H9 (cell line): ENCODE measurements around the gene FHOD3. TPM values are rescaled to one million over a fixed set of nuclear protein-coding genes. Genes with fewer than 3 reads are reported as not detected.

ENCODE experiments used
- DNase-seq: peaks from one replicate; pipeline ENCODE4 v3.0.0-alpha.2; 2017
- H2AFZ ChIP-seq: one replicate; pipeline ENCODE4 v1.6.1; 2013; ENCODE audit warnings: mild to moderate bottlenecking, low read length, control low read depth, moderate library complexity
- H2AK5ac ChIP-seq: 2 replicates; pipeline ENCODE4 v1.6.1; 2013; ENCODE audit warnings: low read length, control low read depth, mixed read lengths; ENCODE audit not compliant: insufficient read length
- H2BK120ac ChIP-seq: one replicate; pipeline ENCODE4 v1.6.1; 2013; ENCODE audit warnings: low read depth, mild to moderate bottlenecking, low read length, control low read depth, inconsistent platforms; ENCODE audit not compliant: poor library complexity, severe bottlenecking
- H2BK12ac ChIP-seq: 2 replicates; pipeline ENCODE4 v1.6.1; 2013; ENCODE audit warnings: low read length, control low read depth, mixed read lengths, low read depth; ENCODE audit not compliant: insufficient read length
- H2BK15ac ChIP-seq: 2 replicates; pipeline ENCODE4 v1.6.1; 2013; ENCODE audit warnings: low read depth, low read length, control low read depth
- H2BK20ac ChIP-seq: one replicate; pipeline ENCODE4 v1.6.1; 2013; ENCODE audit warnings: low read depth, mild to moderate bottlenecking, low read length, control low read depth, inconsistent platforms; ENCODE audit not compliant: poor library complexity, severe bottlenecking
- H2BK5ac ChIP-seq: 2 replicates; pipeline ENCODE4 v1.6.1; 2013; ENCODE audit warnings: low read length, control low read depth, mixed read lengths; ENCODE audit not compliant: insufficient read length
- H3K14ac ChIP-seq: 2 replicates; pipeline ENCODE4 v1.6.1; 2013; ENCODE audit warnings: low read length, control low read depth; ENCODE audit not compliant: insufficient read depth
- H3K18ac ChIP-seq: 2 replicates; pipeline ENCODE4 v1.6.1; 2013; ENCODE audit warnings: low read depth, mild to moderate bottlenecking, mixed read lengths, low read length, control low read depth; ENCODE audit not compliant: insufficient read length
- H3K23ac ChIP-seq: 2 replicates; pipeline ENCODE4 v1.6.1; 2013; ENCODE audit warnings: low read length, control low read depth, mixed read lengths, low read depth; ENCODE audit not compliant: insufficient read length
- H3K23me2 ChIP-seq: 2 replicates; pipeline ENCODE4 v1.6.1; 2013; ENCODE audit warnings: low read depth, mild to moderate bottlenecking, mixed read lengths, low read length, control low read depth; ENCODE audit not compliant: insufficient read length, poor library complexity, severe bottlenecking
- H3K27ac ChIP-seq: 2 replicates; pipeline ENCODE4 v1.5.1; 2013; ENCODE audit warnings: low read length, control low read depth, mixed read lengths, low read depth; ENCODE audit not compliant: insufficient read length
- H3K27me3 ChIP-seq: 2 replicates; pipeline ENCODE4 v1.6.1; 2013; ENCODE audit warnings: low read length, control low read depth, inconsistent platforms; ENCODE audit not compliant: insufficient read depth
- H3K4ac ChIP-seq: 2 replicates; pipeline ENCODE4 v1.6.1; 2013; ENCODE audit warnings: low read depth, mild to moderate bottlenecking, control low read depth, inconsistent platforms, low read length, moderate library complexity
- H3K4me1 ChIP-seq: 2 replicates; pipeline ENCODE4 v1.6.1; 2013; ENCODE audit warnings: low read length, control low read depth, inconsistent platforms; ENCODE audit not compliant: insufficient read depth
- H3K4me2 ChIP-seq: 2 replicates; pipeline ENCODE4 v1.6.1; 2013; ENCODE audit warnings: low read length, control low read depth, mixed read lengths; ENCODE audit not compliant: insufficient read length, insufficient read depth
- H3K56ac ChIP-seq: 2 replicates; pipeline ENCODE4 v1.6.1; 2013; ENCODE audit warnings: low read depth, mild to moderate bottlenecking, mixed read lengths, low read length, control low read depth; ENCODE audit not compliant: insufficient read length
- H3K79me1 ChIP-seq: 2 replicates; pipeline ENCODE4 v1.6.1; 2013; ENCODE audit warnings: low read depth, mild to moderate bottlenecking, moderate library complexity, low read length, control low read depth, inconsistent platforms; ENCODE audit not compliant: insufficient read depth, poor library complexity, severe bottlenecking
- H3K79me2 ChIP-seq: 2 replicates; pipeline ENCODE4 v1.6.1; 2013; ENCODE audit warnings: low read length, control low read depth, inconsistent platforms; ENCODE audit not compliant: insufficient read depth
- H3K9ac ChIP-seq: 2 replicates; pipeline ENCODE4 v1.6.1; 2013; ENCODE audit warnings: low read length, control low read depth, mixed read lengths; ENCODE audit not compliant: insufficient read length; ENCODE audit errors: extremely low read depth
- H3K9me3 ChIP-seq: one replicate; pipeline ENCODE4 v1.6.1; 2013; ENCODE audit warnings: low read depth, low read length, inconsistent platforms; ENCODE audit not compliant: control insufficient read depth
- H3T11ph ChIP-seq: one replicate; pipeline ENCODE4 v1.6.1; 2013; ENCODE audit warnings: mild to moderate bottlenecking, low read length, control low read depth, inconsistent platforms
- H4K20me1 ChIP-seq: one replicate; pipeline ENCODE4 v1.6.1; 2013; ENCODE audit not compliant: control insufficient read depth, insufficient read length, insufficient read depth
- H4K5ac ChIP-seq: 2 replicates; pipeline ENCODE4 v1.6.1; 2013; ENCODE audit warnings: low read depth, mild to moderate bottlenecking, mixed read lengths, low read length, control low read depth; ENCODE audit not compliant: insufficient read length
- H4K8ac ChIP-seq: replicated peaks from 2 replicates; pipeline ENCODE4 v1.6.1; 2013; ENCODE audit warnings: low read length, control low read depth, mixed read lengths, low read depth; ENCODE audit not compliant: insufficient read length
- H4K91ac ChIP-seq: 2 replicates; pipeline ENCODE4 v1.6.1; 2013; ENCODE audit warnings: low read depth, mild to moderate bottlenecking, moderate library complexity, mixed read lengths, low read length, control low read depth; ENCODE audit not compliant: insufficient read length
- H3K27ac Mint-ChIP-seq, 3 experiments: 2 replicates in 2 of 3; 3 replicates in 1 of 3; pipeline ENCODE4 v1.8.0; 2020 to 2021; ENCODE audit warnings: mixed read lengths in 3 of 3, mild to moderate bottlenecking in 1 of 3, moderate library complexity in 1 of 3
- H3K27me3 Mint-ChIP-seq: 2 replicates; pipeline ENCODE4 v1.8.0; 2021; ENCODE audit warnings: low read depth, mild to moderate bottlenecking, moderate library complexity, mixed read lengths
- H3K36me3 Mint-ChIP-seq, 3 experiments: 2 replicates in 2 of 3; 3 replicates in 1 of 3; pipeline ENCODE4 v1.8.0; 2020 to 2021; ENCODE audit warnings: low read depth in 3 of 3, mixed read lengths in 3 of 3; ENCODE audit not compliant: insufficient read depth in 1 of 3
- H3K4me1 Mint-ChIP-seq, 2 experiments: 2 replicates each; pipeline ENCODE4 v1.8.0; 2020; ENCODE audit warnings: mixed read lengths in 2 of 2
- H3K4me3 Mint-ChIP-seq, 2 experiments: 2 replicates in 1 of 2; 3 replicates in 1 of 2; pipeline ENCODE4 v1.8.0; 2020 to 2021; ENCODE audit warnings: mild to moderate bottlenecking in 2 of 2, mixed read lengths in 2 of 2, moderate library complexity in 1 of 2
- H3K9me3 Mint-ChIP-seq, 2 experiments: 2 replicates in 1 of 2; 3 replicates in 1 of 2; pipeline ENCODE4 v1.8.0; 2020; ENCODE audit warnings: mild to moderate bottlenecking in 2 of 2, mixed read lengths in 2 of 2, moderate library complexity in 1 of 2
- WGBS: extraction: QIAGEN DNeasy Blood & Tissue Kit; methylation state at CpG from one replicate; pipeline ENCODE4 v1.1.7; 2013; ENCODE audit warnings: missing lambda C conversion rate, low lambda C conversion rate, mixed read lengths; ENCODE audit not compliant: insufficient read length; ENCODE audit errors: extremely low coverage; 5-methylcytosine and 5-hydroxymethylcytosine counted together
- total RNA-seq: library from RNA; stranded (reverse); gene quantifications from 2 replicates; pipeline ENCODE4 v1.2.1, GENCODE V29; 2021
- TF ChIP-seq, protein P1 (sequence below): fragments of 200-600 bp; sonication (generic); conservative IDR thresholded peaks from 3 replicates; pipeline ENCODE4 v1.8.0; 2021; ENCODE audit warnings: antibody characterized with exemption, mild to moderate bottlenecking

FHOD3 gene
- total RNA-seq, 1 experiment from 2014 or later, result 8.0 TPM

- Histone ChIP-seq H2AFZ (no peak overlapping the region), H4K8ac (no peak overlapping the region), H3K27ac (no peak overlapping the region), H3K9me3 (no peaks in the 10 kb centered on the region), H3K4ac (no peak overlapping the region), H3K27me3 (no peaks in the 10 kb centered on the region), H4K20me1 (no peaks in the 10 kb centered on the region), H2BK5ac (no peak overlapping the region), H4K5ac (no peak overlapping the region), H3K56ac (no peak overlapping the region), H3K18ac (no peak overlapping the region), H3K79me1 (no peaks in the 10 kb centered on the region), H4K91ac (no peak overlapping the region), H3K23me2 (no peaks in the 10 kb centered on the region), H3K4me2 (no peak overlapping the region), H3T11ph (no peak overlapping the region), H2BK12ac (no peak overlapping the region), H2BK120ac (no peak overlapping the region), H3K9ac (no peak overlapping the region), H3K14ac (no peak overlapping the region), H2AK5ac (no peak overlapping the region), H2BK15ac (no peak overlapping the region), H3K79me2 (no peaks in the 10 kb centered on the region), H3K4me1 (peaks cover 3% of the 10 kb centered on the region; the same call in 1 of the 2 replicates), H3K23ac (no peak overlapping the region), H2BK20ac (no peak overlapping the region)
- Mint-ChIP-seq H3K9me3 (no peaks in the 10 kb centered on the region), H3K36me3 (no peaks in the 10 kb centered on the region), H3K27ac (peak overlapping the region in 2 of 3 experiments; percentile 24 to 53; a peak in 3 of 7 replicates), H3K27me3 (no peaks in the 10 kb centered on the region), H3K4me1 (peaks cover 17 to 30% of the 10 kb centered on the region in 2 experiments), H3K4me3 (no peak overlapping the region; a peak in 1 of 5 replicates)
- TF ChIP-seq, protein P1, sequence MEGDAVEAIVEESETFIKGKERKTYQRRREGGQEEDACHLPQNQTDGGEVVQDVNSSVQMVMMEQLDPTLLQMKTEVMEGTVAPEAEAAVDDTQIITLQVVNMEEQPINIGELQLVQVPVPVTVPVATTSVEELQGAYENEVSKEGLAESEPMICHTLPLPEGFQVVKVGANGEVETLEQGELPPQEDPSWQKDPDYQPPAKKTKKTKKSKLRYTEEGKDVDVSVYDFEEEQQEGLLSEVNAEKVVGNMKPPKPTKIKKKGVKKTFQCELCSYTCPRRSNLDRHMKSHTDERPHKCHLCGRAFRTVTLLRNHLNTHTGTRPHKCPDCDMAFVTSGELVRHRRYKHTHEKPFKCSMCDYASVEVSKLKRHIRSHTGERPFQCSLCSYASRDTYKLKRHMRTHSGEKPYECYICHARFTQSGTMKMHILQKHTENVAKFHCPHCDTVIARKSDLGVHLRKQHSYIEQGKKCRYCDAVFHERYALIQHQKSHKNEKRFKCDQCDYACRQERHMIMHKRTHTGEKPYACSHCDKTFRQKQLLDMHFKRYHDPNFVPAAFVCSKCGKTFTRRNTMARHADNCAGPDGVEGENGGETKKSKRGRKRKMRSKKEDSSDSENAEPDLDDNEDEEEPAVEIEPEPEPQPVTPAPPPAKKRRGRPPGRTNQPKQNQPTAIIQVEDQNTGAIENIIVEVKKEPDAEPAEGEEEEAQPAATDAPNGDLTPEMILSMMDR, result no peak
- peak; percentile 31 for DNase-seq
- WGBS, result no CpG with 5 or more reads among the region's 4 CpGs
Measured at GRCh38 chr18:36536426-36536825, 238.9 kb downstream of the FHOD3 start.
